NCI-H526 treated with DMSO at 0.1 percent for 48 hours (cell line): ENCODE data around the gene DCAKD.
A peak's percentile ranks its signal among the peaks of the same experiment; 100 is the strongest.

Source experiments
- DNase-seq: peaks from one replicate; lab custom pipeline; 2025; lab: John Stamatoyannopoulos, UW

DCAKD gene

GRCh38 chr17:45030733-45031132 is 20.7 kb downstream of the DCAKD start:
- no peak for DNase-seq

- DNase-seq, result no peak
Measured at GRCh38 chr17:45029758-45030423, 21.5 kb downstream of the DCAKD start.

GRCh38 chr17:45029096-45029495 is 22.3 kb downstream of the DCAKD start:
- DNase-seq, result no peak

GRCh38 chr17:45022655-45023339 is 28.6 kb downstream of the DCAKD start:
- DNase-seq, result peak; percentile 10

- DNase-seq, result no peak
Measured at GRCh38 chr17:45022288-45022648, 29.2 kb downstream of the DCAKD start.

GRCh38 chr17:45021607-45022287 is 29.7 kb downstream of the DCAKD start:
- peak; percentile 38 for DNase-seq

GRCh38 chr17:45020354-45021138 is 30.9 kb downstream of the DCAKD start:
- no peak for DNase-seq

GRCh38 chr17:45018848-45019711 is 32.4 kb downstream of the DCAKD start:
- peak; percentile 20 for DNase-seq

- DNase-seq, result no peak
Measured at GRCh38 chr17:45018514-45018847, 33.0 kb downstream of the DCAKD start.

- DNase-seq, result no peak
Measured at GRCh38 chr17:45016823-45017222, 34.6 kb downstream of the DCAKD start.

- DNase-seq, result no peak
Measured at GRCh38 chr17:45016237-45016636, 35.2 kb downstream of the DCAKD start.

- DNase-seq, result no peak
Measured at GRCh38 chr17:45013021-45013997, 38.1 kb downstream of the DCAKD start.

- DNase-seq, result no peak
Measured at GRCh38 chr17:45011767-45012166, 39.7 kb downstream of the DCAKD start.

- DNase-seq, result no peak
Measured at GRCh38 chr17:45009676-45010467, 41.6 kb downstream of the DCAKD start.

GRCh38 chr17:45008216-45008615 is 43.2 kb downstream of the DCAKD start:
- DNase-seq, result no peak

- no peak for DNase-seq
Measured at GRCh38 chr17:45006927-45007461, 44.4 kb downstream of the DCAKD start.

- DNase-seq, result no peak
Measured at GRCh38 chr17:45005700-45006099, 45.7 kb downstream of the DCAKD start.

- DNase-seq, result no peak
Measured at GRCh38 chr17:45004388-45004787, 47.0 kb downstream of the DCAKD start.

- no peak for DNase-seq
Measured at GRCh38 chr17:45003877-45004276, 47.6 kb downstream of the DCAKD start.
